ENCODE measurements around the gene GRM4. TPM values are rescaled to one million over a fixed set of nuclear protein-coding genes. Genes with fewer than 3 reads are reported as not detected.

Gene GRM4
- total RNA-seq, 1 donor from 2014 or later: 1.2 TPM

GRCh38 chr6:33989016-33989854, 156.7 kb downstream of the GRM4 start:
- TF ChIP-seq EZH2 (IDR thresholded peaks at IDR 0.05) (no peak), EZH2phosphoT487 (IDR thresholded peaks at IDR 0.05) (no peak)
- TF ChIP-seq, protein P1, sequence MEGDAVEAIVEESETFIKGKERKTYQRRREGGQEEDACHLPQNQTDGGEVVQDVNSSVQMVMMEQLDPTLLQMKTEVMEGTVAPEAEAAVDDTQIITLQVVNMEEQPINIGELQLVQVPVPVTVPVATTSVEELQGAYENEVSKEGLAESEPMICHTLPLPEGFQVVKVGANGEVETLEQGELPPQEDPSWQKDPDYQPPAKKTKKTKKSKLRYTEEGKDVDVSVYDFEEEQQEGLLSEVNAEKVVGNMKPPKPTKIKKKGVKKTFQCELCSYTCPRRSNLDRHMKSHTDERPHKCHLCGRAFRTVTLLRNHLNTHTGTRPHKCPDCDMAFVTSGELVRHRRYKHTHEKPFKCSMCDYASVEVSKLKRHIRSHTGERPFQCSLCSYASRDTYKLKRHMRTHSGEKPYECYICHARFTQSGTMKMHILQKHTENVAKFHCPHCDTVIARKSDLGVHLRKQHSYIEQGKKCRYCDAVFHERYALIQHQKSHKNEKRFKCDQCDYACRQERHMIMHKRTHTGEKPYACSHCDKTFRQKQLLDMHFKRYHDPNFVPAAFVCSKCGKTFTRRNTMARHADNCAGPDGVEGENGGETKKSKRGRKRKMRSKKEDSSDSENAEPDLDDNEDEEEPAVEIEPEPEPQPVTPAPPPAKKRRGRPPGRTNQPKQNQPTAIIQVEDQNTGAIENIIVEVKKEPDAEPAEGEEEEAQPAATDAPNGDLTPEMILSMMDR (IDR thresholded peaks at IDR 0.05): no peak
- Histone ChIP-seq H4K20me1 (ENCODE audit: low read depth) (no peaks in the 10 kb centered on the region), H3K27me3 (no peaks in the 10 kb centered on the region), H3K4me2 (no peak overlapping the region), H2AFZ (replicated peaks) (no peak overlapping the region), H3F3A (ENCODE audit: low read depth) (peaks cover 5% of the 10 kb centered on the region), H3K36me3 (no peaks in the 10 kb centered on the region), H3K4me3 (no peak overlapping the region), H3K27ac (no peak overlapping the region), H3K79me2 (ENCODE audit: low read depth) (no peaks in the 10 kb centered on the region), H3K9me3 (ENCODE audit: low read depth) (no peaks in the 10 kb centered on the region), H3K9ac (no peak overlapping the region), H3K4me1 (peaks cover 9% of the 10 kb centered on the region)
- H3K4me3 Mint-ChIP-seq: no peak overlapping the region
- DNase-seq (ENCODE audit: low spot score): no peak
- H3K27ac Mint-ChIP-seq: no peak overlapping the region
- H3K4me1 Mint-ChIP-seq: peaks cover 21% of the 10 kb centered on the region
- peaks cover 6% of the 10 kb centered on the region for H3K27me3 Mint-ChIP-seq (ENCODE audit: insufficient read depth, low read depth)
- H3K36me3 Mint-ChIP-seq: no peaks in the 10 kb centered on the region
- H3K9me3 Mint-ChIP-seq: no peaks in the 10 kb centered on the region

DNA sequence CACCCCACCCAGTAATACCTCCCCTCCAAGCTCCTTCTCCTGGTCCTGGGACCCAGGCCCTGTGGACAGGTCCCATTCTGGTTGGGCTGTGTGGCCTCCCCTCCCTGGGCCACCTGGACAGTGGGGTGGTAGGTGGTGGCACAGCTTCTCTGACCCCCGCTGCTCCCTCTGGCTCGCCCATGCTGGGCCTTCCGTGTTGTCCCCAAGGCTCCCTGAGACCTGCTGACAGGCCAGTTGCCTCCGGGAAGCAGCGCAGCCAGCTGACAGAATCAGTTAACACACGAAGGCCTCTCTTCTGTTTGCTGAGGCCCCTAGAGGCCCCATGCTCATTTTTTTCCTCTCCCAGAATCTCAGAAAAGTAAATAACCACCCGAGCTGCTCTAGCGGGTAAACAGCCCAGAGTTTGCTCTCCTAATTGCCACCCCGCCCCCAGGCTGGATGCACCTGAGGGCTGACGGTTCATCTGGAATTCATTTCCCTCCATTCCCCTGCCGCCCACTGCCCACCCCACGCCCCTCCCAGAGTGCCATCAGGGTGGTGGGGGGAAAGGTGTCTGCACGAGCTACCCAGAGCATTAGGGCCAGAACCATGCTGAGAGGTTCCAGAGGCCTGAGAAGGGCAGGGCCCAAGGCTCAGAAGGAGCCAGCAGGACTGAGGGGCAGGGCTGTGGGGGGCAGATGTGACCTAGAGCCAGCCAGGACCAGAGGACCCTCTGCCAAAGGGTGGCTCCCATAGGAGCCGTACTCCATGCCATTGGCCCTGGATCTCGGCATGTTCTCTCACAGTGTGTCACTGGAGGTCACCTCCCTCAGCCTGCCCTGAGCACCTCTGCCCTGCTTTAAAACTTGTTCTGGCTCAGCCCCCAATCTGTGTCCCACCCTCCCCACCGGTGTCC, 157.5 kb downstream of the GRM4 start:
- Histone ChIP-seq H3K9ac (no peak overlapping the region), H3K4me2 (no peak overlapping the region), H2AFZ (replicated peaks) (no peak overlapping the region), H3K79me2 (ENCODE audit: low read depth) (no peaks in the 10 kb centered on the region), H3K27ac (no peak overlapping the region), H4K20me1 (ENCODE audit: low read depth) (no peaks in the 10 kb centered on the region), H3K36me3 (no peaks in the 10 kb centered on the region), H3K27me3 (no peaks in the 10 kb centered on the region), H3K4me3 (no peak overlapping the region), H3K4me1 (peaks cover 9% of the 10 kb centered on the region), H3F3A (ENCODE audit: low read depth) (no peaks in the 10 kb centered on the region), H3K9me3 (ENCODE audit: low read depth) (no peaks in the 10 kb centered on the region)
- TF ChIP-seq EZH2phosphoT487 (IDR thresholded peaks at IDR 0.05) (no peak), EZH2 (IDR thresholded peaks at IDR 0.05) (no peak)
- TF ChIP-seq, protein P1 (IDR thresholded peaks at IDR 0.05): no peak
- Mint-ChIP-seq H3K9me3 (no peaks in the 10 kb centered on the region), H3K4me1 (peaks cover 19% of the 10 kb centered on the region), H3K27ac (peak overlapping the region; percentile 93), H3K4me3 (no peak overlapping the region), H3K27me3 (ENCODE audit: insufficient read depth, low read depth) (peaks cover 12% of the 10 kb centered on the region), H3K36me3 (no peaks in the 10 kb centered on the region)
- DNase-seq (ENCODE audit: low spot score): no peak

DNA sequence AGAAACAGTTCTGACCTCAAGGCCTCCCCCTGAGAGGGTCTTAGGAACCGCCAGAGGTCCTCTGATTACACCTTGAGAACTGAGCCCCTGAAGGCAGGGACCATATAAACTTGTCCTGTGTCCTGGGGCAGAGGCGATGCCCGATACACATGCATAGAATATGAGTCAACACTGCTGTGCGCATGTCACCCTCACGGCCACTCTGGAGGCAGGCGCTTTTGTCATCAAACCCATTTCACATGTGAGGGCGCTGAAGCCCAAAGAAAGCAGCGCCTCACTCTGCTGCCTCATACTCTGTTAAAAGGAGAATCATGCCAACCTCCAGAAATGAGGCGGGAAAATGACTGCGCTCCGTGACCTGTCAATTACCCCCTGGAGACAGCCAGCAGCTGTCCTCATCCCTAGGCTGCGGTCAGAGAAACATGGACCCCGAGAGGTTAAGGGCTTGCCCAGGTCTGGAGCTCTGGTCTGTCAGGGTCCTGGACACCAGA, 158.3 kb downstream of the GRM4 start:
- no peaks in the 10 kb centered on the region for H3K36me3 ChIP-seq
- H3K27ac ChIP-seq: no peak overlapping the region
- H3K4me1 Mint-ChIP-seq: peaks cover 21% of the 10 kb centered on the region
- no peak for TF ChIP-seq EZH2 (IDR thresholded peaks at IDR 0.05)
- TF ChIP-seq, protein P1 (IDR thresholded peaks at IDR 0.05): no peak
- TF ChIP-seq EZH2phosphoT487 (IDR thresholded peaks at IDR 0.05): no peak
- no peaks in the 10 kb centered on the region for H3K9me3 ChIP-seq (ENCODE audit: low read depth)
- H3K27me3 Mint-ChIP-seq (ENCODE audit: insufficient read depth, low read depth): peaks cover 13% of the 10 kb centered on the region
- H3K4me2 ChIP-seq: no peak overlapping the region
- no peak overlapping the region for H2AFZ ChIP-seq (replicated peaks)
- H3K9me3 Mint-ChIP-seq: no peaks in the 10 kb centered on the region
- no peaks in the 10 kb centered on the region for H4K20me1 ChIP-seq (ENCODE audit: low read depth)
- H3K36me3 Mint-ChIP-seq: no peaks in the 10 kb centered on the region
- no peaks in the 10 kb centered on the region for H3F3A ChIP-seq (ENCODE audit: low read depth)
- H3K4me1 ChIP-seq: peaks cover 9% of the 10 kb centered on the region
- no peaks in the 10 kb centered on the region for H3K27me3 ChIP-seq
- no peak overlapping the region for H3K27ac Mint-ChIP-seq
- no peak overlapping the region for H3K9ac ChIP-seq
- H3K79me2 ChIP-seq (ENCODE audit: low read depth): no peaks in the 10 kb centered on the region
- DNase-seq (ENCODE audit: low spot score): no peak
- H3K4me3 ChIP-seq: no peak overlapping the region
- no peak overlapping the region for H3K4me3 Mint-ChIP-seq
